ENCODE results near the gene C1QA. TPM values are rescaled to one million over a fixed set of nuclear protein-coding genes. Genes with fewer than 3 reads are reported as not detected.

The C1QA gene
- total RNA-seq, 2 experiments from 2014 or later: not detected

DNA sequence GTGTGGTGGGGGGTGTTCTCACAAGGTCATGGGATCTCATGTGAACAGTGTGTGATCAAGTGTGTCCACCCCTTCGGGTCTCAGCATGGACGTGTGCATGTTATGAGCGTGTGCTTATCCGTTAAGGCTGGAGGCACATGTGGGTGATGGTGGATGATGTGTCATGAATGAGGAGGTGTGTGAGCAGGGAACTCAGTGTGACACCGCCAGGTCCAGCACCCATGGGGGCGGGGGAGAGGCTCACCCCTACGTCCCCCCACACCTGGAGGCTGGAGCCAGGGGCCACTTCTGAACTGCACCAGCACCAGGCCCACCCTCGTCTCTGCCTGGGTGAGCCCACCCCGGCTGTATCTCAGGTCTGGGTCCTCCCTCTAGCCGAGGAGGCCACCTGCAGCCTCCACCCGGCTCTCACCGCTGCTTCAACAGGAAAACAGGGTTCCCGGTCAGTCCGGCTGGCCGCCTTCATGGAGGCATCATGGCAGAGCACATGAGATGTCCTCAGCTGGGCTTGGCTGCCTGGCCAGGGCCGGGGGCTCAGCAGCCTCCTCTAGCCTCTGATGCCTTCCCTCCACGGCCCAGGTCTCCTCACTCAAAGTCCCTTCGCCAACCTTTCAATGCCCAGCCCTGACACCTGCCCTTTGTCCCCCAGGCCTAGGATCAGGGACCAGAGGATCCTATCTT, 34.2 kb upstream of the C1QA start:
- Mint-ChIP-seq H3K27ac (no peak overlapping the region), H3K9me3 (no peaks in the 10 kb centered on the region), H3K4me3 (no peak overlapping the region), H3K27me3 (peaks cover 39% of the 10 kb centered on the region), H3K36me3 (no peaks in the 10 kb centered on the region), H3K4me1 (no peaks in the 10 kb centered on the region)
- DNase-seq: no peak

DNA sequence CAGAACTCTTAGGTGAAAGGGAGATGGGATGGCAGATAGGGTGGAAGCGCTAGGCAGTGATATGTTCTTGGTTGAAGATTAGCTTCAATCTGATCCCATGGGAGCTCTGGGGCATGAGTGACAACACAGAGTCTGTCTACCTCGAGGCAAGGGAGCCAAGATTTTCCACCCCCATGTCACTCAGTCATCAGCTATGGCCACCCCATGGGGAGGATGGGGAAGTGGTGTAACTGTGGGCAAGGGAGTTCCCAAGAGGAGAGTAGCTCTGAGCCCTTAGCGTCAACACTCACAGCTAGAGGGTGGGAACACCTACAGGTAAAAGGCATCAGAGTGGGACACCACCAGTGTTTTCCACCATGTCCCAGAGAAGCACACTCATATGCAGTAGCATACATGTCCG, 30.3 kb upstream of the C1QA start:
- Mint-ChIP-seq H3K4me1 (no peaks in the 10 kb centered on the region), H3K4me3 (no peak overlapping the region), H3K27me3 (peaks cover 71% of the 10 kb centered on the region), H3K36me3 (no peaks in the 10 kb centered on the region), H3K9me3 (no peaks in the 10 kb centered on the region), H3K27ac (no peak overlapping the region)
- no peak for DNase-seq

DNA sequence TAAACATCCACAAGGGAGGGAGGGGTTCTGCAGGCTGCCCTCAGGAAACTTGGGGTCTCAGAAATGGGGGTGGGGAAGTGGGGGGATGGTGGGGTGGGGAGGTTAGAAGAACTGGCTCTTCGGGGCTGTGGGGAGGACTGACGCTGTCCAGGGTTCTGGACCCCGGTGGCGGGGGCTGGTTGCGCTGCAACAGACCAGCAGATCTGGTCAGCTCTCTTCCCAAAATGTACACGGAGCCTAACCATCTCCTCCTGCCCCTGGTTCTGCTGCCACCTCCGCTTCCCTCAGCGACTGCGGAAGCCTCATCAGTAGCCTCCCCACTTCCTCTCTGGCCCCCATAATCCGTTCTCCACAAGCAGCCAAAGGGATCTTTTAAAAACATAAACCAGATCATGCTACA, 29.3 kb upstream of the C1QA start:
- DNase-seq: no peak
- Mint-ChIP-seq H3K27ac (no peak overlapping the region), H3K36me3 (no peaks in the 10 kb centered on the region), H3K4me1 (no peaks in the 10 kb centered on the region), H3K27me3 (peaks cover 75% of the 10 kb centered on the region), H3K9me3 (no peaks in the 10 kb centered on the region), H3K4me3 (no peak overlapping the region)

DNA sequence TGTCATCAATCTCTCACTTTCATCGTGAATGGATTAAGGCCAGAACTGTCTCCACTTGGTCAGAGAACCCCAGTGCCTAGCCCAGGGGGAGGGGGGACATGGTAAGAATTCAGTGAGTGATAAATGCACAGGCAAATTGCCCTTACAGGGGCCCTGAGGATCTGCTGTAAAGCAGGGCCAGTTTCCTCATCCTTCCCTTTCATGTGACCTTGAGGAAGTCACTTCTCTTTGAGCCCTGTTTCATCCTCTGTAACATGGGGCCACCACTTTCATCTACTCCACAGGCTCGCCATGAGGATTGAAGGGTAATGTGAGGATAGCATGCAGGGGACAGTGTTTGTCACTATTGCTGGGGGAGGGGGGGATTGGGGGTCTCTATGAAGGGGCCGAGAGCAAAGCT, 28.1 kb upstream of the C1QA start:
- H3K36me3 Mint-ChIP-seq: no peaks in the 10 kb centered on the region
- peaks cover 69% of the 10 kb centered on the region for H3K27me3 Mint-ChIP-seq
- DNase-seq: no peak
- no peaks in the 10 kb centered on the region for H3K4me1 Mint-ChIP-seq
- no peaks in the 10 kb centered on the region for H3K9me3 Mint-ChIP-seq
- no peak overlapping the region for H3K4me3 Mint-ChIP-seq
- H3K27ac Mint-ChIP-seq: no peak overlapping the region

DNA sequence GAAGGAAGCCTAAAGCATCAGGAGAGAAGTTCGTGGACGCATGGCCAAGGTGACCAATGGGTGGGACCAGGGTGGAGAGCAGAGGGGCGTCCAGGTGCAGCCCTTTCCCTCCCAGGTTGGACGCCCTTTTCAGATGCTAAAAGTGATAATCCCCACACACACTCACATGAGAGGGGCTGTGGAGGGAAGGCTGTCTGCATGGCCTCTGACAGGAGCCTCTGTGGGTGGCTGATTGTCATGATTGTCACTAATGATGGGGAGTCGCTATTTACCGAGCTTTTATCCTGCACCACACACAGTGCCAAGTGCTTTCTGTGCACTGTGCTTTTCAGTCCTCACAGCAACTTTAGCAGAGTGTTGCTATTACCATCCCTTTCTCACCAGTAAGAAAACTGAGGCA, 27.1 kb upstream of the C1QA start:
- no peak for DNase-seq
- Mint-ChIP-seq H3K36me3 (no peaks in the 10 kb centered on the region), H3K27me3 (peaks cover 62% of the 10 kb centered on the region), H3K9me3 (no peaks in the 10 kb centered on the region), H3K27ac (no peak overlapping the region), H3K4me1 (no peaks in the 10 kb centered on the region), H3K4me3 (no peak overlapping the region)

DNA sequence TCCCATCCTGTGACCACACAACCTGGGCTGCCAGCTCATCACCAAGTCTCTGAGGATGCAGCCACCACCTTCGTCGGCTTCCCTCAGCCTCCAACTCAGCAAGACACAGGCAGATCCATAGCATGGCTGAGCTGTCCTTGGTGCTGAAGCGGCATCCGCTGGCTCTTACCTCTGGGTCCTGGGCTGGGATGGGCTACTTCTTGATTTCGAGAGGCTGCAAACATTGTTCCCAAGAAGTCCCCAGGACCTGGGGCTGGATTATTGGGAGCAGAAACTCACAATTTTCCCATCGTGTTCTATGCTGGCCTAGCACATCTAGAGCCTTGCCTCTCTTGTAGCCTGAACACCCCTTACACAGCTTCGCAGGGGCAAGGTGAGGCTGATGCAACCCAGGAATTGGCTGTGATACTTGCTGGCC, 24.9 kb upstream of the C1QA start:
- Mint-ChIP-seq H3K4me1 (no peaks in the 10 kb centered on the region), H3K4me3 (no peak overlapping the region), H3K27ac (no peak overlapping the region), H3K36me3 (no peaks in the 10 kb centered on the region), H3K9me3 (no peaks in the 10 kb centered on the region), H3K27me3 (peaks cover 53% of the 10 kb centered on the region)
- DNase-seq: peak; percentile 14

DNA sequence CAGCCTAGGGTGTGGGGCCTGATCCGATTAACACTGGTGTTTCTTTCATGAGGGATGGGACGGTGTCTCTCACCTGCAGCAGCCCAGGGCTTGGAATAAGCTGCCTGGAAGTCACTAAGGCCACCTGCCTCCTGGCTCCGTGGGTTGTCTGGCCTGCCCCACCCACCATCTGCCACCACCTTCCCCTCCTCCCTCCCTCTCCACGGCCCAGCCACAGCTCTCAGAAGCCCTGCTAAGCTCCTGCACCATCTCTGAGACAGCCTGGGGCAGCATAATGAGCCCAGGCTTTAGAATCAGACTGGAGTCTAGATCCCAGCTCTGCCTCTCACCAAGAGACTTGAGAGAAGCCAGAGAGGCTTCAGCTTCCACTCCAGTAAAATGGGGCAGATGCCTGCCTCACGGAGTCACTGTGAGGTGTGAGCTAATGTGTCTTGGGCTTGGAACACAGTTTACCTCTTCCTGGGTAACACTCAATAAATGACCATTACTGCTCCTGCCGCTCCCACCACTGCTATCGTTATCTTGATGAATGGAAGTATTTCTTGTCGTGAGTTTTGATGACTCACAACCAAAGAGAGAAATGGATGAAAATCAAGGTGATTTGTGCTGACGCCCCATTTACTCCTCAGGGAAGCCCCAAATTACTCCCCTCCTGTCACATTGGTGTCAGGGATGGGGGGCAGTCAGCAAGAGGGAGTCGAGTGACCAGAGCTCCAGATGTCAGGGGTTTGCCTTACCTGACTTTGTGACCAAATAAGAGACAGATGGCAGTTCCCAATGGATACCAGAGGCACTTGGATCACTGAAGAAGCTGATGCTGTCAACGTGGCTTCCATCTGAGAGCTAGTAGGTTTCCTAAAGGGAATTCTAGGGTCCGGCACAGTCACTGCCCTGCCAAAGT, 23.5 kb upstream of the C1QA start:
- H3K9me3 Mint-ChIP-seq: no peaks in the 10 kb centered on the region
- H3K36me3 Mint-ChIP-seq: no peaks in the 10 kb centered on the region
- H3K27ac Mint-ChIP-seq: no peak overlapping the region
- H3K4me3 Mint-ChIP-seq: no peak overlapping the region
- DNase-seq: no peak
- peaks cover 56% of the 10 kb centered on the region for H3K27me3 Mint-ChIP-seq
- H3K4me1 Mint-ChIP-seq: no peaks in the 10 kb centered on the region

DNA sequence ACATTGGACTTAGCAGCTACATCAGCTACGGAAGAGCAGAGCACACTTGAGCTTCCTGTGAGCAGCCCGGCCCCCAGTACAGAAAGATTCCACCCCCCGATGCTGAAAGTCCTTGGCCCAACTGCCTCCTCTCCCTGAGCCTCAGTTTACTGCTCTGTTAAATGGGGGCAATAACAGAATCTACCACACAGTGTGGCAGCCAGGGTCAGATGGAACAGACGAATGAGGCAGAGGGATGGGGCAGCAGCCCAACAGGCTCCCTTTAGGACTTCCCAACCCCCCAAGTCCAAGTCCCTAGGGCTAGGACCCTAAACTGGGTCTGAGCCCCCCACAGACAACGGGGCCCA, 22.9 kb upstream of the C1QA start:
- Mint-ChIP-seq H3K27me3 (peaks cover 51% of the 10 kb centered on the region), H3K27ac (no peak overlapping the region), H3K4me1 (no peaks in the 10 kb centered on the region), H3K4me3 (no peak overlapping the region), H3K9me3 (no peaks in the 10 kb centered on the region), H3K36me3 (no peaks in the 10 kb centered on the region)
- DNase-seq: no peak

DNA sequence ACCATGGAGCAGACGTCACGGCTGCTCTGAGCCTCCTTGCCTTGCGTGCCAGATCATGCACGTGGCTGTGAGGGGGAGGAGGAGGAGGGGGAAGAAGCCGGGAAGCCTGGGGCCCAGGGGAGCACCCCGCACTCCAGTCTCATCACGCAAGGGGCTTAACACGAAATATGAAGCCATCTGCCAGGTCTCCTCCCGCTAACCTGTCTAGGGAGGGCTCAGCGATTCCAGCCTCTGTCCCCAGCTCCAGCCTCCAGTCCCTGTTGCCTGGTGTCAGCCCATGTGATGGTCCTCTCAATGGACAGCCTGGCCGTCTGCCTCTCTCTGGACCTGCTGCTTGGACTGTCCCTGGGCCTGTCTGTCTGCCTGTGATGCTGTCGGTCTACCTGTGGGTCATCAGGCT, 22.5 kb upstream of the C1QA start:
- Mint-ChIP-seq H3K36me3 (no peaks in the 10 kb centered on the region), H3K9me3 (no peaks in the 10 kb centered on the region), H3K27me3 (peaks cover 48% of the 10 kb centered on the region), H3K27ac (no peak overlapping the region), H3K4me1 (no peaks in the 10 kb centered on the region), H3K4me3 (no peak overlapping the region)
- no peak for DNase-seq

DNA sequence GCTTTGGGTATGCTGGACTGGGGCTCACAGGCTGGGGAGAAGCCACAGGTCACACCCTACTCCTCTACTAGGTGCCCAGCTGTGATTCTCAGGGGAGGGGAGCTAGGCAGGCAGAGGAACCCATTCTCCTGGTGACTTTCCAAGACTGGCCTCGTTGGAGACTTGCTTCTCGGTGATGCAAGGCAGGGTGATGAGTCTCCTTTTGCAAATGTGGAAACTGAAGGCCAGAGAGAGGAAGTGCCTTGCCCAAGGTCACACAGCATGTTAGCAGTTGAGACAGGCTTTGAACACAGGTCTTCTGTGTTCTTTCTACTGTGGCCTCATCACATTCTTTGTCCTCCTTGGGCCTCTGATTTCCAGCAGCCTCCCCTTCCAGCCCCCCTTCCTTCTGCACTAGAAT, 20.5 kb upstream of the C1QA start:
- H3K4me1 Mint-ChIP-seq: no peaks in the 10 kb centered on the region
- DNase-seq: no peak
- H3K27ac Mint-ChIP-seq: no peak overlapping the region
- no peak overlapping the region for H3K4me3 Mint-ChIP-seq
- H3K36me3 Mint-ChIP-seq: no peaks in the 10 kb centered on the region
- H3K27me3 Mint-ChIP-seq: peaks cover 45% of the 10 kb centered on the region
- no peaks in the 10 kb centered on the region for H3K9me3 Mint-ChIP-seq

DNA sequence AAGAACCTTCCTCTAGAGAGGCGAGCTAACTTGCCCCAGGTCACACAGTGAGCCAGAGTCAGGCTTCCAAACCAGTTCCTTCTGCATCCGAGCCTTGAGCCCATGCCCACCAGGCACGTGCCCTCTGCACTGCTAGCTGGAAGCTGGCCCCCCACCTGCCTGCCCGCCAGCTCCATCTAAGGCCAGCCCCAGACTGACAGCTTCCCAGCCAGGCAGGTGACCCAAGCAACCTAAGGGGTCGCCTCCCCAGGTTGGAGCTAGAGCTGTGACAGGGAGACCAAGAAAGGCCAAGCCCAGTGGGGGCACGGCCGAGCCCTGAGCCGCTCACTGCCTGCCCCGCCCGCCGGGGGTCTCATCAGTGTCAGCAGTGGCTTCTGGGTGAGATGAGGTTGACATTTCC, 19.9 kb upstream of the C1QA start:
- Mint-ChIP-seq H3K4me3 (no peak overlapping the region), H3K27ac (no peak overlapping the region), H3K9me3 (no peaks in the 10 kb centered on the region), H3K27me3 (peaks cover 39% of the 10 kb centered on the region), H3K4me1 (no peaks in the 10 kb centered on the region), H3K36me3 (no peaks in the 10 kb centered on the region)
- no peak for DNase-seq

DNA sequence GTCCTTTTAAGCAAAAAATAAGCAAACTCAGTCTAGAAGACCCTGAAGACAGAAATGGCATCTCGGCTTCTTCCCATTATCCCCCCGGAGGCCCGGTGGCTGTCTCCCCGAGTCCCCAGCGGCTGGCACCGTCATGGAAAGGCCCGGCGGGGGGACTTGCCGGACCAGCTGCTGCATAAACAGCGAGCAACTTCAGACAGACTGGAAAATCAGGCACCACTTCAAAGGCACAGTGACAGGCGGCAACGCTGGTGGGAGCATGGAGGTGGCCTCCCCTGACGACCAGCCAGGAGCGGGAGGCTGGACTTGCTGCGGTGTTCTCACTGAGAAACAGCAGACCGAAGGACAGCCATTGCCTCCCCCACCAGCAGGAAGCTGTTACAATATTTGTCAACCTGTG, 18.4 kb upstream of the C1QA start:
- H3K9me3 Mint-ChIP-seq: no peaks in the 10 kb centered on the region

DNA sequence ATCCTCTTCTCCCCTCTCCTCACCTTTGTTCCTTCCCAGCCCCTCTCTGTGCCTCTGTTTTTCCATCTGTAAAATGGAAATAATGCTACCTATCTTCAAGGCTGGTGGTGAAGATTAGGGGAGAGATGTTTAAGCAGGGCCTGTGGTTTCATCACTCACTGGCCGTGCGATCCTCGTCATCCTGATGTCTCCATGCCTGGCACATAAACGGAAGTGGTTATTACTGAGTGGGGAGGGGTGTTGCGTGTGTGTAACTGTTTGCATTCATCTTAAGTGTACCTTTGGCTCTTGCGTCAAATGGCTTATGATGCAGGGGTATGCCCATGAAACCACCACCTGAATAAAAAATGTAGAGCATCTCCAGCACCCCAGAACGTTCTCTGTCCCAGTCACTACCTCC, 17.2 kb upstream of the C1QA start:
- no peak overlapping the region for H3K27ac Mint-ChIP-seq
- H3K4me1 Mint-ChIP-seq: no peaks in the 10 kb centered on the region
- H3K4me3 Mint-ChIP-seq: no peak overlapping the region
- no peaks in the 10 kb centered on the region for H3K36me3 Mint-ChIP-seq
- no peak for DNase-seq
- H3K27me3 Mint-ChIP-seq: peaks cover 49% of the 10 kb centered on the region
- no peaks in the 10 kb centered on the region for H3K9me3 Mint-ChIP-seq

More for the DNA sequence above, 18.4 kb upstream of the C1QA start:
- Mint-ChIP-seq H3K27ac (no peak overlapping the region), H3K27me3 (peaks cover 46% of the 10 kb centered on the region), H3K4me1 (no peaks in the 10 kb centered on the region), H3K4me3 (no peak overlapping the region), H3K36me3 (no peaks in the 10 kb centered on the region)
- no peak for DNase-seq

DNA sequence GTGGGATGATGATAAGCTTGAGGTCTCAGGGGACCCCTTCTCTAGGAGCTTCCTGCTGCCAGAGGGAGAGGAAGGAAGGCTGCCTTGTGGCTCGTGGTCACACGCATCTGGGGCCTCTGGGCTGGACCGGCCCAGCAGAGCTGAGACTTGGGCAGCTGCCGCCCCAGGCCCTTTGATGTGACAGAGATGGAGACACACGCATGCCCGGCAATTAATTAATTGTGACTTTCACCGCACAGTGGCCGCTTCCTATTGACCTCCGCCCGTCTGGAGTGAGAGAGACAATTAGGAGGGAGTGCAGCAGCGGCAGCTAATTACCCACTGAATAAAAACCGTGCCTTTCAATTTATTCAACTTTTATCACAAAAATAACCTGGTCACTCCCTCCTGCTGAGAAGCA, 16.6 kb upstream of the C1QA start:
- H3K27me3 Mint-ChIP-seq: peaks cover 49% of the 10 kb centered on the region
- no peaks in the 10 kb centered on the region for H3K4me1 Mint-ChIP-seq
- no peak for DNase-seq
- H3K4me3 Mint-ChIP-seq: no peak overlapping the region
- no peaks in the 10 kb centered on the region for H3K36me3 Mint-ChIP-seq
- no peak overlapping the region for H3K27ac Mint-ChIP-seq
- no peaks in the 10 kb centered on the region for H3K9me3 Mint-ChIP-seq

DNA sequence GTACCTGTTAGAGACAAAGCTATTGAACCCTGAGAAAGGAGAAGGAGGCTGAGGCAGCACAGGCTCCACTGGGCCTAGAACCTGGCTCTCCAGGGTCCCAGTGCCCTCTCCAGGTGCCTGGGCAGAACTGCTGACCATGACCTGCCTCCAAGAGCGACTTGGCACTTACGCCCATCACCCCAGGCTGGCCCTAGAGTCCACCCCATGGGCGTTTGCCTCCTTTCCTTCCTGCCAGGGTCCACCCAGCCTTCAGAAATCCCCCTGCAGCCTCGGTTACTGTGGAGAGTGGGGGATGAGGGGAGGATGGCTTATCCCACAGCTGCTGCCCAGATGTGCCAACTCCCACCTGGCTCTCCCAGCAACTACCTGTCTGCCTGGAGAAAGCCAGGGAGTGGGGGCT, 14.7 kb upstream of the C1QA start:
- no peaks in the 10 kb centered on the region for H3K36me3 Mint-ChIP-seq
- no peak for DNase-seq
- H3K27ac Mint-ChIP-seq: no peak overlapping the region
- H3K4me3 Mint-ChIP-seq: no peak overlapping the region
- H3K27me3 Mint-ChIP-seq: peaks cover 52% of the 10 kb centered on the region
- no peaks in the 10 kb centered on the region for H3K9me3 Mint-ChIP-seq
- no peaks in the 10 kb centered on the region for H3K4me1 Mint-ChIP-seq

Data from activated naive CD8-positive, alpha-beta T cell treated with anti-CD3 and anti-CD28 coated beads for 36 hours (primary cell).